Measurements from ENCODE around the gene PPP6R2.

DNA sequence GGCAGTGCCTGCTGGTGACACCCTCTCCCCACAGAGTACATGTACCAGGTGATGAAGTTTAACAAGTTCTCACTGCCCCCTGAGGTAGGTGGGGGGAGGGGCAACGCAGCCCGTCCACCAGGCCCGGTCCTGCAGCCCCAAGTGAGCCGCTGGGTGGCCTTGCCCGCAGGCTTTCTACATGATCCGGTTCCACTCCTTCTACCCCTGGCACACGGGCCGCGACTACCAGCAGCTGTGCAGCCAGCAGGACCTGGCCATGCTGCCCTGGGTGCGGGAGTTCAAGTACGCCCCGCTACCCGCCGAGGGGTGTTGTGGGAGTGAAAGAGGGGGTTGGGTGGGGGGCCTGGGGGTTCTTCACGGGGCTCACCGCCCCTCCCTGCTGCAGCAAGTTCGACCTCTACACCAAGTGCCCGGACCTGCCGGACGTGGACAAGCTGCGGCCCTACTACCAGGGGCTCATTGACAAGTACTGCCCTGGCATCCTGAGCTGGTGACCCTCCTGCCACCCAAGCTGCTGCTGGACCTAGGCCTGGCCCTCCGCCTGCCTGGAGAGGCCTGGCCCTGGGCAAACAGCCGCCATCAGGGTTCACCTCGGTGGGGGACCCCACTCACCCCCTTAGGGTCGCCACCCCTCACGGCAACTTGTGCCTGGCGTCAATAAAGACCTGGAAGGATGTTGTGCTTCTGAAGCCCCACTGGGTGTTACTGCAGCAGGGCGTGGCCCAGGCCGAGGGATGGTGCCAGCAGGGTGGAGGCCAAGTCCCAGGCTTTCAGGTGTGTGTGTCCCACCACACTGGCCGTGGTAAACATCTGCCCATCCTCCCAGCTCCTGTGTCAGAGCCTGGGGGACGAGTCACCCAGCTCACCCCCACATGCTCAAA lies 146.5 kb downstream of the PPP6R2 start:
- TF ChIP-seq, protein P1, sequence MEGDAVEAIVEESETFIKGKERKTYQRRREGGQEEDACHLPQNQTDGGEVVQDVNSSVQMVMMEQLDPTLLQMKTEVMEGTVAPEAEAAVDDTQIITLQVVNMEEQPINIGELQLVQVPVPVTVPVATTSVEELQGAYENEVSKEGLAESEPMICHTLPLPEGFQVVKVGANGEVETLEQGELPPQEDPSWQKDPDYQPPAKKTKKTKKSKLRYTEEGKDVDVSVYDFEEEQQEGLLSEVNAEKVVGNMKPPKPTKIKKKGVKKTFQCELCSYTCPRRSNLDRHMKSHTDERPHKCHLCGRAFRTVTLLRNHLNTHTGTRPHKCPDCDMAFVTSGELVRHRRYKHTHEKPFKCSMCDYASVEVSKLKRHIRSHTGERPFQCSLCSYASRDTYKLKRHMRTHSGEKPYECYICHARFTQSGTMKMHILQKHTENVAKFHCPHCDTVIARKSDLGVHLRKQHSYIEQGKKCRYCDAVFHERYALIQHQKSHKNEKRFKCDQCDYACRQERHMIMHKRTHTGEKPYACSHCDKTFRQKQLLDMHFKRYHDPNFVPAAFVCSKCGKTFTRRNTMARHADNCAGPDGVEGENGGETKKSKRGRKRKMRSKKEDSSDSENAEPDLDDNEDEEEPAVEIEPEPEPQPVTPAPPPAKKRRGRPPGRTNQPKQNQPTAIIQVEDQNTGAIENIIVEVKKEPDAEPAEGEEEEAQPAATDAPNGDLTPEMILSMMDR (IDR thresholded peaks at IDR 0.05; ENCODE audit: low read depth, low read length): no peak
- TF ChIP-seq, protein P2, sequence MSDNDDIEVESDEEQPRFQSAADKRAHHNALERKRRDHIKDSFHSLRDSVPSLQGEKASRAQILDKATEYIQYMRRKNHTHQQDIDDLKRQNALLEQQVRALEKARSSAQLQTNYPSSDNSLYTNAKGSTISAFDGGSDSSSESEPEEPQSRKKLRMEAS (IDR thresholded peaks at IDR 0.05; ENCODE audit: low read depth, low read length): no peak
- TF ChIP-seq POLR2A (IDR thresholded peaks at IDR 0.05; ENCODE audit: extremely low read depth, insufficient read length): no peak

All from NB4 (cell line).